Ectodermal cell (in vitro differentiated cells): Measurements from ENCODE around the gene NUDT2.

Source experiments
- H3K27ac ChIP-seq: 2 replicates; pipeline ENCODE4 v1.7.0; 2013; ENCODE audit warnings: mild to moderate bottlenecking, low read depth, low read length; ENCODE audit not compliant: insufficient read depth, poor library complexity, severe bottlenecking
- H3K27me3 ChIP-seq: 2 replicates; pipeline ENCODE4 v1.7.0; 2013; ENCODE audit warnings: mild to moderate bottlenecking, low read length; ENCODE audit not compliant: insufficient read depth, control insufficient read depth, poor library complexity, severe bottlenecking
- H3K36me3 ChIP-seq: one replicate; pipeline ENCODE4 v1.7.0; 2013; ENCODE audit warnings: low read length; ENCODE audit not compliant: control insufficient read depth, insufficient read depth
- H3K4me1 ChIP-seq: one replicate; pipeline ENCODE4 v1.7.0; 2013; ENCODE audit warnings: low read length; ENCODE audit not compliant: control insufficient read depth, insufficient read depth
- H3K4me3 ChIP-seq: 2 replicates; pipeline ENCODE4 v1.7.0; 2013; ENCODE audit warnings: low read depth, low read length, control low read depth; ENCODE audit not compliant: insufficient read depth
- H3K9me3 ChIP-seq: 2 replicates; pipeline ENCODE4 v1.7.0; 2013; ENCODE audit warnings: mild to moderate bottlenecking, low read length, moderate library complexity; ENCODE audit not compliant: control insufficient read depth
- WGBS, 2 experiments: methylation state at CpG; one replicate each; pipeline ENCODE4 v1.1.7; 2013; ENCODE audit warnings: missing lambda C conversion rate in 2 of 2; 5-methylcytosine and 5-hydroxymethylcytosine counted together

NUDT2 gene

DNA sequence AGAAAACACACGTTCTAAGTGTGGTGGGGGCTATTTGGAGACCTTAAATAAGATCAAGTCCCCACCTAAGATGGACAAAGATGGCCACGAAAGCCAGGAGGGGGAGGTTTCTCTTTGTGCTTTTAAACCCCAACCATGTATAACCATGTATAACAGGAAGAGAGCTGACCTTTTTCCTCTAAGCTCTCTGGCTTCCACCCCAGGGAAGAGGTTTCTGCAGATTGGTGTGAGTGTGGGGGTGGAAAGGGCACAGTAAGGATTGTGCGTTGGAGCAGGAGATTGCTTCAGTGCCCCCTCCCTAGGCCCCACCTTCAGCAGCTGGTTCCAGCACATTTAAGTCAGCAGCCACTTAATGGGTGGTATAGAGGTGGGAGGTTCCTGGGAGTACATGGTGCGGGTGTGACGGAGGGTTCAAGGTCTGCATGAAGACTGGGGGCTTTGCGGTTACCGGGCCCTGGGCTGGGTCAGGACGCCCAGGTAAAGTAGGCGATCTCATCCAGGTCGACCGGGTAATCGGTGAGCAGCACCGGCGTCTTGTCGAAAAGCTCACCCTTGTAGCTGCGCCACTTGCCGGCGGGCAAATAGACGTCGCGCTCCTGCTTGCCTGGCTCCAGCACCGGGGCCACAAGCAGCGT is 41.1 kb downstream of the NUDT2 start:
- Histone ChIP-seq H3K4me1 (no peaks in the 10 kb centered on the region), H3K27me3 (peaks cover 14% of the 10 kb centered on the region), H3K27ac (no peak overlapping the region), H3K4me3 (no peak overlapping the region), H3K9me3 (no peaks in the 10 kb centered on the region), H3K36me3 (no peaks in the 10 kb centered on the region)
- WGBS, 2 experiments, result 96% methylated on average over 22 to 23 of the region's 23 CpGs

DNA sequence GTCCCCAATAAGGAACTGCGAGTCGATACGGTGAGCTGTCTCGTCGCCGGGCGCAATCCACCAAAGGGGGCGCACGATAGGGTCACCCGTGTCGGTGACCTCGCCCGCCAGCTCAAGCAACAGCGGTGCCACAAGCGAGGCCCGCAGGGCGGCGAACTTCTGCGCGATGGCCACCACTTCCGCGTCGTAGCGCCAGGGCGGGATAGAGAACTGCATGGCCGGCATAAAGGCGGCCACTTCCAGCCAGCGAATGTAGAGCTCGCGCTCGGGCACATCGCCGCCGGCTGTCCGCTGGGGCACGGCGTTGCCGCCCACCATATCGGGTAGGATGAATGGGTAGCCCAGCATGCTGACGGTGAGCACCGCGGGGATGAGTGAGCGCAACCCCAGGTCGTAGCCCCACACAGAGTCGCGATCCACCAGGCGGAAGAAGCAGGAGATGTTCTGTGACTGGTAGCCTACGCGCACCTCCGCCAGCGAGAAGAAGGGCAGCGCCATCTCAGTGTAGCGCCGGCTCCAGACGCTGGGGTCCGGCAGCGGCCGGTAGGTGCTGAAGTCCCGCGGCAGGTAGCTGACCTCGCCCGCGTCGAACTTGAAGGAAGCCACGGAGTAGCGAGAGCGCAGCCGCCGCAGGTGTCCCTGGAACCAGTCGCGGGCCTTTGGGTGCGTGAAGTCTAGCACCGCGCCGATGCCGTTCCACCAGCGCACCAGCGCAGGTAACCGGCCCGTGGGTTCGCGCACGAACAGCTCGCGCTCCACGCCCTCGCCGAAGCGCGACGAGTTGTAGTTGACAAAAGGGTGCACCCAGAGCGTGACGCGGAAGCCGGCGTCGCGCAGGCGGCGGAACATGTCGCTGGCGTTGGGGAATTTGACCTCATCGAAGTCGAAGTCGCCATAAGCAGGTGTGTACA is 41.9 kb downstream of the NUDT2 start:
- Histone ChIP-seq H3K36me3 (no peaks in the 10 kb centered on the region), H3K9me3 (no peaks in the 10 kb centered on the region), H3K4me1 (no peaks in the 10 kb centered on the region), H3K27me3 (peaks cover 21% of the 10 kb centered on the region), H3K4me3 (no peak overlapping the region), H3K27ac (no peak overlapping the region)
- WGBS, 2 experiments, result 97% methylated on average over 105 of the region's 105 CpGs

DNA sequence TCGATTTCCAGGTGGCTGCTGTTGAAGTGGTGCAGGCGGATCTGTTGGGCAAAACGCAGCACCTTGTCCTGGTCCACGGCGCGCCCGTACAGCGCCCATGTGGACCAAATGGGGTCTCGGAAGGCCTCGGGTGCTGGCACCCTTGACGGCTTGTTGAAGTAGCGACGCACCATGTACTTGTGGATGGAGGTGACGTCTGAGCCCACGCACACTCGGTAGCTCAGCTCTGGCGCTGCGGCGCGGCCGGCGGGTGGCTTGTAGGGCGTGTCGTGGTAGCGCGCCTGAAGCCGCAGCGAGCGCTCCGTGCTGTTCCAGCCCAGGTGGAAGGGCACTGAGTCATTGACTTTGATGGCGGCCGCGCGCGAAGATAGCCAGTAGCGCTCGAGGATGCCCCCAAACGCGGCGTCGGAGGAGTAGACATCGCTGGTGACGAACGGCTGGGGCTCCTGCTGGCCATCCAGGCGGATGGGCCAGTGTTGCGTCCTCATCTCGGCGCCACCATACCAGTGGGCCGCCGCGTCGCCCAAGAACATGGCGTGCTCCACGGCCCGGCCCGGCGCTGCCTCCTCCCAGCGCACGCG is 42.6 kb downstream of the NUDT2 start:
- H3K27ac ChIP-seq, result no peak overlapping the region
- peaks cover 29% of the 10 kb centered on the region for H3K27me3 ChIP-seq
- no peaks in the 10 kb centered on the region for H3K36me3 ChIP-seq
- WGBS, 2 experiments, result 97 to 98% methylated on average over 60 of the region's 60 CpGs
- no peaks in the 10 kb centered on the region for H3K9me3 ChIP-seq
- H3K4me3 ChIP-seq, result no peak overlapping the region
- no peaks in the 10 kb centered on the region for H3K4me1 ChIP-seq

DNA sequence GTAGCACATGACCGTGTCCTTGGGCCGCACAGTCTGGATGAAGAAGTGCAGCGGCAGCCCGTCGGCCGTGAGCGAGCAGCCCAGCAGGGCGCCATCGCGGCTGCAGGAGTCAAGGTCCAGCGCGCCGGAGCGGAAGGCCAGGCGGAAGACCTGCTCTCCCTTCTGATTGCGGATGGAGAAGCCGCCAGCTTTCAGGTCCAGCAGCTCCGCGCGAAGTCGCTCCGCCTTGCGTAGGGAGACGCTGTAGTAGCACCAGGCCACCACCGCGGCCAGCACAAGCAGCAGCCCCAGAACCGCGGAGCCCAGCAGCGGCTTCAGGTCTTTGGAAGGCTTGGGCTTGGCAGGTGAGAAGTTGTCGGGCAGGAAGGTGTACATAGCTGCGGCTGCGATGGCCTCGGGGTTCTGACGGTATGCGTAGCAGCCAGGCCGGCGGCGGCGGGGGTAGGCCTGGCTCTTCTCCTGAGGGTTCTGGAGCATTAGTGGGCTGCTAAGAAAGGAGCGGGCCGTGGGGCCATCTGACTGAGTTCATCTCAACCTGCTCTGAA is 43.2 kb downstream of the NUDT2 start:
- 96% methylated on average over 41 of the region's 41 CpGs for WGBS, 2 experiments
- H3K27ac ChIP-seq, result no peak overlapping the region
- no peaks in the 10 kb centered on the region for H3K36me3 ChIP-seq
- peaks cover 34% of the 10 kb centered on the region for H3K27me3 ChIP-seq
- no peaks in the 10 kb centered on the region for H3K9me3 ChIP-seq
- no peaks in the 10 kb centered on the region for H3K4me1 ChIP-seq
- no peak overlapping the region for H3K4me3 ChIP-seq

DNA sequence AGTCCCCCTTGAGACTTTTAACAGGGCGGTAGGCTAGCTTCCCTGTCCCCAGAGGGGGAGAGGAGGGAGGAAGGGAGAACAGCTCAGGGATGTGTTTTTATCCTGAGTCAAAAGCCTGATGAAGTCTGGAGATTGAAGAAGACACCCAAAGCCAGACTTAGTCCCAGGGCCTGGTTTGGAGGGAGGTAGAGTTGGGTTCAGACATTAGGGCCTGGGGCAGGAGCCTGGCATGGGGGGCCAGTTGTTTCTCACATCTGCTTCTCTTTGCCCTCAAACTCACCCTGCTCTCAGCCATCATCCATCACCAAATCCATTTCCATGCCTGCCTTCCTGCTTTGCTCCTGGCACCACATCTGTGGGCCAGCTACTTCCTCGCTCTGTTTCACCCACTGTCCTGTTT is 44.4 kb downstream of the NUDT2 start:
- Histone ChIP-seq H3K9me3 (no peaks in the 10 kb centered on the region), H3K27ac (no peak overlapping the region)
- 89 to 90% methylated on average over 2 of the region's 2 CpGs for WGBS, 2 experiments

DNA sequence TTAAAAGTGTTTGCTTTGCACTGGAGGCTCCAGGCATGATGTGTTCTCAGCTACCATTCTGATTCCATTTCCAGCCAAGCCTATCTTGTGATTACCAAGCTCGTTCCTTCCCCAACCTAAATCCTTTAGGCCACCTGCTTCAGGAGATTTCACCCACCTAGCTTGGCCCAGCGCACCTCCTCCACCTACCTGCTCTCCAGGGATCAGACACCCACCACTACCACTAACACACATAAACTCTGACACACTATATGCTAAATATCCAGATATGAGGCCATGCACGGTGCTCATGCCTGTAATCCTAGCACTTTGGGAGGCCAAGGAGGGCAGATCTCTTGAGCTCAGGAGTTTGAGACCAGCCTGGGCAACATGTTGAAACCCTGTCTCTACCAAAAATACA is 45.0 kb downstream of the NUDT2 start:
- H3K9me3 ChIP-seq, result no peaks in the 10 kb centered on the region
- H3K27ac ChIP-seq, result no peak overlapping the region
- no peak overlapping the region for H3K4me3 ChIP-seq
- H3K4me1 ChIP-seq, result no peaks in the 10 kb centered on the region
- H3K36me3 ChIP-seq, result no peaks in the 10 kb centered on the region
- 83 to 87% methylated on average over 3 of the region's 3 CpGs for WGBS, 2 experiments
- peaks cover 52% of the 10 kb centered on the region for H3K27me3 ChIP-seq

More for the DNA sequence above, 44.4 kb downstream of the NUDT2 start:
- H3K4me1 ChIP-seq, result no peaks in the 10 kb centered on the region
- peaks cover 47% of the 10 kb centered on the region for H3K27me3 ChIP-seq
- H3K4me3 ChIP-seq, result no peak overlapping the region
- H3K36me3 ChIP-seq, result no peaks in the 10 kb centered on the region

DNA sequence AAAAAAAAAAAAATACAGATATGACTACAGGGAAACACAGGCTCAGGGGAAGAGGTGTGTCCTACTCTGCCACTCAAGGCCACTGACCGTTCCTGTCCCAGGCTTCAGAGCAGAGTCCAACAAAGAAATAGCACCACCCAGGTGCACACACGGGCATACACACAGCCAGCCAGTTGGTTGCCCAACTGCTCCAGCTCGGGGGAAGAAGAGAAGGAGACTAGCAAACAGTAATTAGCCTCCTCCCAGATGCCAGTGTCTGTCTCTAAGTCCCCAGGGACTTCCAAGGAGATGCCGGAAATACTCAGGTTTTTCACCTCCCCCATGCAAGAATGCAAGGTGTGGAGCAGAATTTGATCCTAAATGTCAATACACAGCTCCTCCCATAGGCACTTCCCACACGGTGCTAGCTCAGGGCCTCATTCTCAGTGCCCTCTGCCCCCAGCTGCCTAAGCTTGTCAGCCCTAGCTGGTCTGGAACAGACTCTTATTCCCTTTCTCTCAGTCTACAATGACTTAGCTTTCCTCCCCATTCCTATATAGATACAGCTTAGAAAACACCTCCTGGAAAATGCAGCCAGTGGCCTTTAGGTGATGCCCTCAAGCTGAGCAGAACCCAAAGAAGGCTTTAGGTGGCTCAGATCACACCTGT is 45.7 kb downstream of the NUDT2 start:
- H3K4me3 ChIP-seq, result no peak overlapping the region
- peaks cover 59% of the 10 kb centered on the region for H3K27me3 ChIP-seq
- H3K27ac ChIP-seq, result no peak overlapping the region
- H3K9me3 ChIP-seq, result no peaks in the 10 kb centered on the region
- H3K4me1 ChIP-seq, result peaks cover 1% of the 10 kb centered on the region
- H3K36me3 ChIP-seq, result no peaks in the 10 kb centered on the region
- WGBS, 2 experiments, result 55 to 61% methylated on average over 5 of the region's 5 CpGs

DNA sequence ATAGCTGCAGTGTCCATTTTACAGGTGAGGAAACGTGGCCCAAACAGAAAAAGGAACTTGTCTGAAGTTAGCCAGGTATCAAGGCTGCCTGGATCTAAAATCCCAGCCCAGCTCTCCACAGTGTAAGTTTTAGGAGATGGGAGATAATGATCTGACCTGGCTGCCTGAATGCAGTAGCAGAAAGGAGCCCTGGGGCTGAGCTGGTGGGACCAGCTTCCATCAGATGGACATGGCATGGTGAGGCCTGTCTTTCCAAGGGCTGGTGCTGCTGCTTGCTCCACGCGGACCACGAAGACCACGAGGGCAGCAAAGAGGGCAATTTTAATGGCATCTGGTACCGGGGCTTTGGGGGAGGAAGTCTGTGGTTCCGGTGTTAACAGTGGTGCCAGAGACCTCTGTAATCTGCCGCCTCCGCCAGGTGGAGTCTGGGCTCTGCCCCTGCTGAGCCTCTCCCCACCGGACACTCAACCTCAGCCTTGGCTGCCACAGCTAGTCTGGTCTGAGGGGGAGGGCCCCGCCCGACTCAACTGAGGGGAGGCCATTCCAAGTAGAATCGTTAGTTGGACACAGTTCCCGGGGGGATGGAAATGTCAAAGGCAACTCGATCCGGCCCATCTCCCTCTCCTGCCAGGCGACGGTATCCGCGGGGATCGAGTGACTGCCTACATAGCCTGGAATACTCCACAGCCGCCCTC is 46.7 kb downstream of the NUDT2 start:
- peaks cover 70% of the 10 kb centered on the region for H3K27me3 ChIP-seq
- 8 to 9% methylated on average over 22 of the region's 22 CpGs for WGBS, 2 experiments

DNA sequence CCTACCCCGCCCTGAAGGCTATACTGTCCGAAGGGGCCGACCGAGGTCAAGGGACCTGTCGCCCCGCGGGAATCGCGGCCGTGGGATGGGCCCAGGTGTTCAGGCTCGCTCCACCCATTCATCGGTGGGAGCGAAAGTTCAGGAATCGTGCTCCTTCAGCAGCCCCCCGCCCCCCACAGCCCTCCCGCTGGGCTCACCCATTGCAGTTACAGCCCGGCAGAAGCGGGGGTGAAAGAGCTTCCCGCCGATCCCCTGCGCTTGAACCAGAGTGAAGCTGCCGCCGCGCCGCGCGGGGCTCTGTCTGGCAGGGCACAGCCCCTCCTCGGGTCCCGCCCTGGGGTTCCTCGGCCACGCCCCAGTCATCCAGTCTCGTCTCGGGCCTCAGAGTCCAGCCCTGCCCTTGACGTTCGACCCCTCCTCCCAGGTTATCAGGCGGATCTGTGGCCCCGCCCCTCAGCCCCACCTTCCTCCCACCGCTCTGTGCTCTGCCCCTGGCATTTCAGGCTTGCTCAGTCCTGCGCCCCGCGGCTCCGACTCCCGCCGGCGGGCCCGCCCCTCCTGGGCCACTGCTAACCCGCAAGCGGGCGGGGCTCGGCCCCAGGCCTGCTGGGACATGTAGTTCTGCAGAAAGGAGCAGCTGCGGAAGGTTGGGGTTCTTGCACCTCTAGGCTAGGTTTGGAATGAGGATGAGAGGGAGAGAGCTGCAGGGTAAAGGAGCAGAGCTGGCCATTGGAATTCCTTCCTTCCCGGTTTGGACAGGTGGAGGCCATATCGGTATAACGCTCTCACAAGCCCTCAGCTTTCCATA is 47.4 kb downstream of the NUDT2 start, which contains the start of gene MYORG:
Gene MYORG (minus strand): TSS at position 303 of the 808 bp plus-strand sequence. CDS start 3,955 bp downstream, outside the sequence.
- H3K27ac ChIP-seq, result no peak within 1 kb of the TSS
- 0 to 1% methylated on average over 54 of the region's 54 CpGs for WGBS, 2 experiments
- no peaks in the 10 kb centered on the region for H3K9me3 ChIP-seq
- peak within 1 kb of the TSS; percentile 44 for H3K4me3 ChIP-seq
- H3K4me1 ChIP-seq, result peaks cover 10% of the 10 kb centered on the region
- H3K27me3 ChIP-seq, result peaks cover 77% of the 10 kb centered on the region
- no peaks in the 10 kb centered on the region for H3K36me3 ChIP-seq

More for the DNA sequence above, 46.7 kb downstream of the NUDT2 start:
- Histone ChIP-seq H3K4me1 (peaks cover 6% of the 10 kb centered on the region), H3K36me3 (no peaks in the 10 kb centered on the region), H3K27ac (no peak overlapping the region), H3K4me3 (peak overlapping the region; percentile 44), H3K9me3 (no peaks in the 10 kb centered on the region)
